Neural cell (in vitro differentiated cells): ENCODE results near the gene RAD51B.

ENCODE experiments used
- EP300 ChIP-seq: fragments of 450-650 bp; conservative IDR thresholded peaks from 2 replicates; pipeline ENCODE4 v1.6.1; 2014; ENCODE audit warnings: antibody characterized with exemption, mild to moderate bottlenecking, moderate library complexity; ENCODE audit not compliant: poor library complexity, severe bottlenecking
- EZH2 ChIP-seq: fragments of 200-600, 300-800 bp; shearing (Covaris generic), sonication (generic); IDR thresholded peaks from 2 replicates; pipeline ENCODE4 v1.6.1; 2014; ENCODE audit warnings: antibody characterized with exemption, low read length, borderline replicate concordance, mild to moderate bottlenecking; ENCODE audit not compliant: insufficient read depth, poor library complexity, severe bottlenecking
- MXI1 ChIP-seq: fragments of 450-650 bp; conservative IDR thresholded peaks from 2 replicates; pipeline ENCODE4 v1.6.1; 2014; ENCODE audit warnings: antibody characterized with exemption, mild to moderate bottlenecking; ENCODE audit not compliant: poor library complexity, severe bottlenecking
- POLR2AphosphoS5 ChIP-seq: IDR thresholded peaks from 2 replicates; pipeline ENCODE4 v1.6.1; 2012
- RAD21 ChIP-seq: fragments of 450-650 bp; conservative IDR thresholded peaks from 2 replicates; pipeline ENCODE4 v1.6.1; 2014; ENCODE audit warnings: antibody characterized with exemption, mild to moderate bottlenecking, moderate library complexity
- SMC3 ChIP-seq: fragments of 450-650 bp; conservative IDR thresholded peaks from 2 replicates; pipeline ENCODE4 v1.6.1; 2014; ENCODE audit warnings: antibody characterized with exemption, mild to moderate bottlenecking, moderate library complexity; ENCODE audit not compliant: poor library complexity
- TAF1 ChIP-seq: IDR thresholded peaks from 2 replicates; pipeline ENCODE4 v1.6.1; 2012; ENCODE audit warnings: low read depth
- TF ChIP-seq, protein P1 (sequence below): fragments of 450-650 bp; IDR thresholded peaks from 2 replicates; pipeline ENCODE4 v1.5.1; 2014; ENCODE audit warnings: antibody characterized with exemption, mild to moderate bottlenecking, moderate library complexity; ENCODE audit not compliant: poor library complexity, severe bottlenecking

DNA sequence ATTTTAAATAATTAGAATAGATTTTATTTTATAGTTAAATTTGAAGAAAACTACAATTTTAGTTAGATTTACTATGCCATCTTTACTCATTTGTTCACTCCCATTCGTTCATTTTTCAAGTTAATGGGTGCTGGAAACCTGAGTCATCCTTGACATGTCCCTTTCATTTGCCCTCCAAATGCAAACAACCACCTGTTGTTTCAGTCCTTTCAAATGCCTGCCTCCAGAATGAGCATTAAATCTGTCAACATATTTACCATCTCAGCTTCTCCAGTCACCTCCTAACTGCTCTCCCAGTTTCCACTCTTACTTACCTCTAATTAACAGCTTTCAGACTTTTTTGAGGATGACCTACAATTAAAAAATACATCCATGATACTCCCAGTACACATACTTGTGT, 375.5 kb downstream of the RAD51B start:
- TF ChIP-seq EZH2, result no peak
- TF ChIP-seq, protein P1, sequence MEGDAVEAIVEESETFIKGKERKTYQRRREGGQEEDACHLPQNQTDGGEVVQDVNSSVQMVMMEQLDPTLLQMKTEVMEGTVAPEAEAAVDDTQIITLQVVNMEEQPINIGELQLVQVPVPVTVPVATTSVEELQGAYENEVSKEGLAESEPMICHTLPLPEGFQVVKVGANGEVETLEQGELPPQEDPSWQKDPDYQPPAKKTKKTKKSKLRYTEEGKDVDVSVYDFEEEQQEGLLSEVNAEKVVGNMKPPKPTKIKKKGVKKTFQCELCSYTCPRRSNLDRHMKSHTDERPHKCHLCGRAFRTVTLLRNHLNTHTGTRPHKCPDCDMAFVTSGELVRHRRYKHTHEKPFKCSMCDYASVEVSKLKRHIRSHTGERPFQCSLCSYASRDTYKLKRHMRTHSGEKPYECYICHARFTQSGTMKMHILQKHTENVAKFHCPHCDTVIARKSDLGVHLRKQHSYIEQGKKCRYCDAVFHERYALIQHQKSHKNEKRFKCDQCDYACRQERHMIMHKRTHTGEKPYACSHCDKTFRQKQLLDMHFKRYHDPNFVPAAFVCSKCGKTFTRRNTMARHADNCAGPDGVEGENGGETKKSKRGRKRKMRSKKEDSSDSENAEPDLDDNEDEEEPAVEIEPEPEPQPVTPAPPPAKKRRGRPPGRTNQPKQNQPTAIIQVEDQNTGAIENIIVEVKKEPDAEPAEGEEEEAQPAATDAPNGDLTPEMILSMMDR, result no peak
- TF ChIP-seq MXI1, result no peak
- no peak for TF ChIP-seq POLR2AphosphoS5
- TF ChIP-seq EP300, result no peak
- TF ChIP-seq TAF1, result no peak
- TF ChIP-seq RAD21, result no peak
- TF ChIP-seq SMC3, result no peak
